VCaP (cell line): ENCODE measurements around the gene MEX3A.
A peak's percentile ranks its signal among the peaks of the same experiment; 100 is the strongest.

ENCODE experiments used
- H3K27ac ChIP-seq: fragments of 450-650 bp; 2 replicates; pipeline ENCODE4 v1.5.1; 2017
- TF ChIP-seq, protein P1 (sequence below): fragments of 450-650 bp; conservative IDR thresholded peaks from 2 replicates; pipeline ENCODE4 v1.5.1; 2017; ENCODE audit warnings: mild to moderate bottlenecking, moderate library complexity

MEX3A gene, protein sequence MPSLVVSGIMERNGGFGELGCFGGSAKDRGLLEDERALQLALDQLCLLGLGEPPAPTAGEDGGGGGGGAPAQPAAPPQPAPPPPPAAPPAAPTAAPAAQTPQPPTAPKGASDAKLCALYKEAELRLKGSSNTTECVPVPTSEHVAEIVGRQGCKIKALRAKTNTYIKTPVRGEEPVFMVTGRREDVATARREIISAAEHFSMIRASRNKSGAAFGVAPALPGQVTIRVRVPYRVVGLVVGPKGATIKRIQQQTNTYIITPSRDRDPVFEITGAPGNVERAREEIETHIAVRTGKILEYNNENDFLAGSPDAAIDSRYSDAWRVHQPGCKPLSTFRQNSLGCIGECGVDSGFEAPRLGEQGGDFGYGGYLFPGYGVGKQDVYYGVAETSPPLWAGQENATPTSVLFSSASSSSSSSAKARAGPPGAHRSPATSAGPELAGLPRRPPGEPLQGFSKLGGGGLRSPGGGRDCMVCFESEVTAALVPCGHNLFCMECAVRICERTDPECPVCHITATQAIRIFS

DNA sequence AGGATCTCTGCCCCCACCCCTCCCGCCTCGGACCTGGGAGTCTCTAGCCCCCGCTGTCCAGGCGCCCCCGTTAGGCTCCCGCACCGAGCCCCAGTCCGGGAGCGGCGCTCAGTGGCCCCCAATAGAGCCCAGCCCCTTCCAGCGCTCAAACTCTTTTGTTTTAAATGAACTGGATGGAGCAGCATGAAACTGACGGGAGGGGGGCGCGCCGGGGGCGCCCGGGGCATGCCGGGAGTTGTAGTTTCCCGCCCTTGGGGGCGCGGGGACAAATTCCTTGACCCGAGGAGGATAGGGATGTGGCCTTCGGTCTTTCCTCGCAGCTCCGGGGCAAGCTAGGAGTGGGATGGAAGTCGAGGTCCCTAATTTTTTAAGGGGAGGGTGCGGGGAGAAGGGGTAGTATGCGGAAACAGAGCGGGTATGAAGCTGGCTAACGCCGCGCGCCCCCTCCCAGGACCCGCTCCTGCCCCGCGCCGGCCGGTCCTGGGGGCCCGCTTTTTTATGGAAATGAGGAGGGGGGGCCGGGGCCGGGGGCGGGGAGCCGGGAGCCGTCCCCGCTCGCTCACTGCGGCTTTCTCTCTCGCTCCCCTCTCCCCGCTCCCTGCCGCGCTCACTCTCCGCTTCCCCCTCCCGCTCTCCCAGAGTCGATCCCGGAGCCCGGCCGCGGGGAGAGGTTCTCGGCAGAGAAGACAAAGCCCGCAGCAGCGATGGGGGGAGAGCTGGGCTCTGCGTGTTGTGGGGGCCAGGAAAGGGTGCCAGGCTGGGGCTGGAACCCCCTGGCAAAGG is at the start of gene MEX3A:
Gene MEX3A, minus strand, starts transcription at position 157 of the 783 bp plus-strand sequence. CDS start 467 bp downstream, outside the sequence.
- H3K27ac ChIP-seq: peak within 1 kb of the TSS; percentile 66; the same call in 1 of the 2 replicates
- TF ChIP-seq, protein P1, sequence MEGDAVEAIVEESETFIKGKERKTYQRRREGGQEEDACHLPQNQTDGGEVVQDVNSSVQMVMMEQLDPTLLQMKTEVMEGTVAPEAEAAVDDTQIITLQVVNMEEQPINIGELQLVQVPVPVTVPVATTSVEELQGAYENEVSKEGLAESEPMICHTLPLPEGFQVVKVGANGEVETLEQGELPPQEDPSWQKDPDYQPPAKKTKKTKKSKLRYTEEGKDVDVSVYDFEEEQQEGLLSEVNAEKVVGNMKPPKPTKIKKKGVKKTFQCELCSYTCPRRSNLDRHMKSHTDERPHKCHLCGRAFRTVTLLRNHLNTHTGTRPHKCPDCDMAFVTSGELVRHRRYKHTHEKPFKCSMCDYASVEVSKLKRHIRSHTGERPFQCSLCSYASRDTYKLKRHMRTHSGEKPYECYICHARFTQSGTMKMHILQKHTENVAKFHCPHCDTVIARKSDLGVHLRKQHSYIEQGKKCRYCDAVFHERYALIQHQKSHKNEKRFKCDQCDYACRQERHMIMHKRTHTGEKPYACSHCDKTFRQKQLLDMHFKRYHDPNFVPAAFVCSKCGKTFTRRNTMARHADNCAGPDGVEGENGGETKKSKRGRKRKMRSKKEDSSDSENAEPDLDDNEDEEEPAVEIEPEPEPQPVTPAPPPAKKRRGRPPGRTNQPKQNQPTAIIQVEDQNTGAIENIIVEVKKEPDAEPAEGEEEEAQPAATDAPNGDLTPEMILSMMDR: no peak

DNA sequence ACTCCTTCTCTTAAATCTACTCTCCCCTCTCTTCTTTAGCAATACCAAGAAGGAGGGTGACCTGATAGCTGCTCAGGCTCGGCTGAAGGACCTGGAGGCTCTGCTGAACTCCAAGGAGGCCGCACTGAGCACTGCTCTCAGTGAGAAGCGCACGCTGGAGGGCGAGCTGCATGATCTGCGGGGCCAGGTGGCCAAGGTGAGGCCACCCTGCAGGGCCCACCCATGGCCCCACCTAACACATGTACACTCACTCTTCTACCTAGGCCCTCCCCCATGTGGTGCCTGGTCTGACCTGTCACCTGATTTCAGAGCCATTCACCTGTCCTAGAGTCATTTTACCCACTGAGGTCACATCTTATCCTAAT is 48.3 kb upstream of the MEX3A start:
- H3K27ac ChIP-seq: no peak overlapping the region

DNA sequence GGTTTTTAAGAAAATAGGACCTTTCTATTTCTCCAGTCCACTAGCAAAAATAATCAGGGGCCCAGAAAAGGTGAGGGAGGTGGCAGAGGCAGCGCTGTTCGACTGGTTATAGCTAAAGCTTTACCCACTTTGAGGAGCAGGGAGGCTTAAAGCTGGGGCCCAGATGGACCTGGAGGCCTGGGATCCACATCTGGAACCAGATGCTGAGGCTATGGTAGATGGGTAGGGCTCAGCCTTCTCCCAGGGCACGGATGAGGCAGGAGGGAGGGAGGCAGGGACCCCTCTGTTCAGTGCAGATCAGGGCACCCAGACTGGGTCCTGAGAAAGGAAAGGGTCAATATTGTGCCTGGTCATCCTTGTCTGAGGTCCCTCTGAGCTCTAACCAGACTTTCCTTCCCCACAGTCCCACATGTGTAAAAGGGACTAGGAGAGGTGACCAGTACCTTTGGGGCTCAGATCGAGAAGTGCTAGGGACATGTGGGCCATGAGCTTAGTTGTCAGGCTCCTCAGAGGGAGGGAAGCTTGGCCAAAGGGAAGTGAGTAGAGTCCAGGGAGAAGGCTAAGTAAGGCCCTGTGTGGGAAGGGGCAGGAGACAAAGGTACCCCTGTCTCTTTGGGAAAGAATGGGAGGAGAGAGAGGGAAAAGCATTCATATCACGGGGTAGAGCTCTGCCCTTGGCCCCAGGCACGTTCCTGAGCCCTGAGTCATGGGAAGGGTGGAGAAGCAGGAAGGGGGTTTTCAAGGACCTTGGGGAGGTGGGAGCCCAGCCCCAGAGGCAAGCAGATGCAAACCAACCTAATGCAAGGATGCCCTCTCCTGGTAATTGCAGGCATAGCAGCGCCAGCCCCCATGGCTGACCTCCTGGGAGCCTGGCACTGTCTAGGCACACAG is 47.7 kb upstream of the MEX3A start:
- no peak overlapping the region for H3K27ac ChIP-seq
- TF ChIP-seq, protein P1: peak; percentile 94

More for the DNA sequence above, 48.3 kb upstream of the MEX3A start:
- TF ChIP-seq, protein P1: peak; percentile 62

DNA sequence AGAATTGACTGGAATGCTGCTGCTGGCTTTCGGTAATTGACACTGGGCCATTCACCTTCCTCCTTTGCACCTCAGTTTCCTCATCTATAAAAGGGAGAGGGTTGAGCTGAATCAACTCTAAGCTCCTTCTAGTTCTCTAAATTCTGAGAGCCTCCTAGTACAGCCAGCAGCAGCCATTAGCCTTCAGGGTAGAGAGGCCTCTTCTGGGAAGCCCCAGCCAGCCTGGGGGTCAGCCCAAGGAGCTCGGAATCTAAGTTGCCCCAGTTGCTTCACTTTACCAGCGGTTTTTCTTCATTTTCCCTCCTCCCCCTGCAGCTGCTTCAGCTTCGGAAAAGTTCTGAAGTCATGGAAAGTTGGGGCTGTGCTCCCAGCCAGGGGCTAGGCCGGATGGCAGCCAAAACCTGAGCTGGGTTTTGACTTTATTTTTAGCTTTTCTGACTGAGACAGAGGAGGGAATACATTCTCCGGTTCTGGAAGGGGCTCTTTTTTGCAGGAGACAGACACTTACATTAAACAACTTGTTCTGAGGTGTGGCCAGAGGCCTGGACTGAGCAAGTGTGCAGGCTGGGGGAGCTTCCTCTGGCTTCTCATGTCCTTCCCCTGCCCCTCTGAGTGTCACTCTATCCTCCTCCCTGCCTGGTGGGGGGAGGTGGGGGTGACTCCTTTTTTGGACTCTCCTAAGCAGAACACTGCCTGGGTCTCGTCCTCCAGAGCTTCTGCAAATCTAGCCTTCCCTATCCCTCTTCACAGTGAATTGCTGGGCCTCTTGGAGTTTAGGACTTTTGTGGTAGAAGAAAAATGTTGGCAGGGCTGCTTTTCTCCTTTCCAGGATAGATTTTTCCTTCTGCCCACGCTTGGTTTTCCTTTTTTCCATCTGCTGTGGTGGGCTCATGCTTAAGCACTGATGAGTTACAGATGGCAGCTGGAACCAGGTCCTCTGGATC is 46.7 kb upstream of the MEX3A start:
- no peak overlapping the region for H3K27ac ChIP-seq

DNA sequence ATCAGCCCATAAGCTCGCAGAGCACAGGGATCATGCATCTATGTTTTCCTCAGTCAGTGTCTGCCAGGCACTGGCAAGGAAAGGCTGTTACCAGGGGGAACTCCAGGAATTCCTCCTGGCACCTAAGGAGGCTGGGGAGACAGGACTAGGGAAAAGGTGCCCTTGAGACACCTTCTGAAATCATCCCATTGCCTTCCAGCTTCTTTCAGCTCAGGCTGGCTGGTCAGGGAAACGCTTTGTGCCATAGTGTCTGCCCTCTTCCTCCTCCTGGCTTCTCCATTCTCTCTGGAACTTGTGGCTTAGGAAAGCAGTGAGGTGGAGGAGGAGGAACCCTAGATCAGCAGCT is 46.0 kb upstream of the MEX3A start:
- TF ChIP-seq, protein P1: no peak
- no peak overlapping the region for H3K27ac ChIP-seq

More for the DNA sequence above, 46.7 kb upstream of the MEX3A start:
- TF ChIP-seq, protein P1: no peak

DNA sequence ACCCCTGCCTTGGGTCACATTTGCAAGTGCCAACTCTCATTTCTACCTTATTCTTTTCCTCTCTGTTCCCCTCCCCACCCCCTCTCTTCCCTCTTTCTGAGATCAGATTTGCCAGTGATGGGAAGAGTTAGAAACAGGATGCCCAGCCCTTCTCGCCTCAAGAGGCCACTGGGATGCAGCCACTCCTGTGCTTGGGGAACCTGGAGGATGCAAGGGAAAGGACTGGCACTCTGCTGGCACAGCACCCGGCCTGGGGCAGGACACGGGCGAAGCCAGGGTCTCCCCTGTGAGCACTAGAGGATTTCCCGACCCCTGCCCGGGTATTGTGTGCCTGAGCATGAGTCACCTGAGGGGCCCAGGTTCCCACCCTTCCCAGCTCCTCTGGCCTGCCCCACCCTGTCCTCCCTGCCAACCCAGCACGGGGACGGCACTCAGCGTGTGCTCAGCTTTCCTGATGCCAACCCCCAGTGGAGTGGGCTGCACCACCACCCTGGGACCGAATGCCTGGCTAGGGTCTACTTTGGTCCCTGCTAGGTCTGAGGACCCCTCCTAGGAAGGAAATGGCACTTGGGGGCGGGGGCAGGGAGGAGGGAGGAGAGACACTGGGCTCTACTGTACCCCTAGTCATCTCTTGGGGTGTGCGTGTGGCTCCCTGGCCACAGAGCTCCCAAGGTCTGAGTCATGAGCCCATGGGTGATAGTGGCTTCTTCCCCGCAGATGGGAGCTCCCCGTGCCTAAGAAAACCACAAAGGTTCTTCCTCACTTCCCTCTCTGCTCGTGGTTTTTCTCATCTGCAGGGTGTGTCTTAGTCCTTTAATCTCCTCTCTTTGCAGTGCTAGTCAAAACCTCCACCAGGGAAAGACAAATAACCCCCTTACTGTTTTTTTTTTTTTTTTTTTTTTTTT is 44.6 kb upstream of the MEX3A start:
- TF ChIP-seq, protein P1: no peak
- H3K27ac ChIP-seq: no peak overlapping the region
